Spleen (tissue), 11 donors: Measurements from ENCODE around the gene NUP88. TPM values are rescaled to one million over a fixed set of nuclear protein-coding genes. Genes with fewer than 3 reads are reported as not detected.

Experiments used
- DNase-seq: peaks from one replicate; pipeline ENCODE4 v3.0.0-alpha.2; 2020
- H3K27ac ChIP-seq, 8 donors: fragments of 200-600 bp; sonication (generic) in 7 of 8; 1 replicate in 4 of 8; 2 replicates in 4 of 8; pipeline versions ENCODE4 v1.5.0 to v1.8.0; 2016 to 2021; ENCODE audit warnings: inconsistent platforms in 4 of 8, mild to moderate bottlenecking in 4 of 8, moderate library complexity in 1 of 8
- H3K27me3 ChIP-seq, 7 donors: fragments of 200-600 bp; sonication (generic) in 6 of 7; replicated peaks in 1 of 7; 1 replicate in 4 of 7; 2 replicates in 3 of 7; pipeline versions ENCODE4 v1.5.0 to v1.8.0; 2016 to 2021; ENCODE audit warnings: inconsistent platforms in 3 of 7, mild to moderate bottlenecking in 1 of 7
- H3K36me3 ChIP-seq, 6 donors: fragments of 200-600 bp; sonication (generic) in 5 of 6; 1 replicate in 4 of 6; 2 replicates in 2 of 6; pipeline versions ENCODE4 v1.5.0 to v1.8.0; 2016 to 2021; ENCODE audit warnings: inconsistent platforms in 2 of 6
- H3K4me1 ChIP-seq, 6 donors: fragments of 200-600 bp; sonication (generic) in 5 of 6; 1 replicate in 3 of 6; 2 replicates in 3 of 6; pipeline versions ENCODE4 v1.5.0 to v1.8.0; 2016 to 2021; ENCODE audit warnings: inconsistent platforms in 3 of 6
- H3K4me3 ChIP-seq, 8 donors: fragments of 200-600 bp; sonication (generic) in 7 of 8; 1 replicate in 4 of 8; 2 replicates in 4 of 8; pipeline versions ENCODE4 v1.5.0 to v1.8.0; 2016 to 2021; ENCODE audit warnings: inconsistent platforms in 4 of 8, mild to moderate bottlenecking in 4 of 8, moderate library complexity in 2 of 8
- H3K9me3 ChIP-seq, 8 donors: fragments of 200-600 bp; sonication (generic) in 7 of 8; 1 replicate in 4 of 8; 2 replicates in 4 of 8; pipeline versions ENCODE4 v1.5.0 to v1.8.0; 2016 to 2021; ENCODE audit warnings: inconsistent platforms in 4 of 8
- POLR2A ChIP-seq, 3 donors: fragments of 450-650 bp; IDR thresholded peaks; one replicate each; pipeline ENCODE4 v1.5.1; 2017; ENCODE audit warnings: antibody characterized with exemption in 3 of 3, mild to moderate bottlenecking in 1 of 3
- POLR2AphosphoS5 ChIP-seq, 3 donors: sonication (generic); formaldehyde crosslinking; IDR thresholded peaks; one replicate each; pipeline ENCODE4 v1.5.1; 2017; ENCODE audit warnings: antibody characterized with exemption in 3 of 3
- WGBS, 5 donors: extraction: QIAGEN DNeasy Blood & Tissue Kit in 3 of 5; methylation state at CpG; one replicate each; pipeline versions ENCODE4 v1.1.5 to v1.1.7; 2013 to 2018; 5-methylcytosine and 5-hydroxymethylcytosine counted together
- intact Hi-C: fragments of 100-400 bp; cut with DNase I; formaldehyde crosslinking; loops from one replicate; pipeline ENCODE4 v1.15.0; 2023; ENCODE audit warnings: low total_unique reads
- polyA plus RNA-seq, 3 donors: library from polyadenylated mRNA; stranded (reverse); fragments of 200-250 nt; gene quantifications; one replicate each; pipeline ENCODE4 v1.2.1, GENCODE V29; 2013
- total RNA-seq, 7 donors: library from RNA; depleted of rRNA in 3 of 7; stranded (reverse); fragments of >200 nt in 3 of 7; fragmentation: NEBNext Ultra II Directional in 4 of 7; extraction: Animal tissue kit (Norgen Biotek cat#: 25700) in 4 of 7; gene quantifications; one replicate each; pipeline versions ENCODE4 v1.1.0 to v1.2.1, GENCODE V29; 2016 to 2021
- TF ChIP-seq, protein P1 (sequence below), 11 experiments: fragments of 200-600 bp in 7 of 11; fragments of 450-650 bp in 4 of 11; sonication (generic) in 4 of 11; IDR thresholded peaks in 8 of 11; conservative IDR thresholded peaks in 3 of 11; 1 replicate in 7 of 11; 2 replicates in 4 of 11; pipeline versions ENCODE4 v1.4.0 to v1.8.0; 2016 to 2021; ENCODE audit warnings: antibody characterized with exemption in 11 of 11, inconsistent platforms in 4 of 11, mild to moderate bottlenecking in 1 of 11
- donor health status: healthy with polysubstance abuse.
- donor health status: DM: no; HTN: no; CAD: no; lungs with moderate emphysema.
- donor health status: DM: no; HTN: no; CAD: no.
- donor health status: Bipolar disorder and iron deficiency.
- donor health status: healthy.
- donor health status: DM: no; HTN: no; CAD: no.
- donor health status: DM: yes; HTN: yes; CAD: no.

Gene NUP88
- total and polyA plus RNA-seq, 10 donors: 67.8 to 131 (median 94.0) TPM

DNA sequence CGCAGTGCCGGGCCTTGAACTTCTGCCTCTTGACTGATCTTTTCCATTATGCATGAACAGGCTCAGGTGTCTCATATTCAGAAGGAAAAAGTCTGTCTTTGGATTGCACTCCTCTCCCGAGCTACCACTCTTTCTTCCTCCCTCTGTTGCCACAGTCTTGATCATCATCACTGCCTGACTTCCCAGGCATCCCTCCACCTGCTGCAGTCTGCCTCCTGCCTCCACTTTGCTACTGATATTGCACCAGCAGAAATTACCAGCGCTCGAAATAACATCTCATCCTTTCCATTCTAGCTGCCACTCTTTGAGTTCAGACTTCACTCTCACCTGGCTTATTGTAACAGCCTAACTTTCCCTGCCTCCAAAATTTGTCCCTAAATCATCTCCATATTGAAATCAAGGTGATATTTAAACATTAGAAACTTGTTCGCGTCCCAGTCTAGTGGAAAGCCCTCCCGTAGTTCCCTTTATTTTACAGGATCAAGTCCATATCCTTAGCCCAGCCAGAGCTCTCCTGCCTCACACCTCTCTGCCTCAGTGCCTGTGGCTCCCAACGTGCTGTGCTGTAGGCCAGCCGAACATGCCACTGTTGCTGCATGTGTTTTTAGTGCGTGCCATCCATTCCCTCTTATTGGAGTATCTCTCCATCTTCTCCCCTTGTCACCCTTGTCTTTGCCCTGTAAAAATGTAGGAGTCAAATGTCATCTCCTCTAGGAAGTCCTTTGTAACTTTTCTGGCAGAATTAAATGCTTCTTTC lies 39.9 kb downstream of the NUP88 start:
- H3K36me3 ChIP-seq: peaks cover 8 to 100% (median 99%) of the 10 kb centered on the region in 6 donors
- H3K4me3 ChIP-seq: no peak overlapping the region
- no peaks in the 10 kb centered on the region for H3K27me3 ChIP-seq
- no peak for DNase-seq
- WGBS, 5 donors: 87 to 95% (median 92%) methylated on average over 11 of the region's 11 CpGs
- no peaks in the 10 kb centered on the region for H3K9me3 ChIP-seq
- H3K27ac ChIP-seq: no peak overlapping the region
- TF ChIP-seq POLR2A (IDR thresholded peaks at IDR 0.05) (no peak), POLR2AphosphoS5 (IDR thresholded peaks at IDR 0.05) (peak in 1 of 3 donors; percentile 39)
- intact Hi-C loops: no loop called here
- H3K4me1 ChIP-seq: no peaks in the 10 kb centered on the region

DNA sequence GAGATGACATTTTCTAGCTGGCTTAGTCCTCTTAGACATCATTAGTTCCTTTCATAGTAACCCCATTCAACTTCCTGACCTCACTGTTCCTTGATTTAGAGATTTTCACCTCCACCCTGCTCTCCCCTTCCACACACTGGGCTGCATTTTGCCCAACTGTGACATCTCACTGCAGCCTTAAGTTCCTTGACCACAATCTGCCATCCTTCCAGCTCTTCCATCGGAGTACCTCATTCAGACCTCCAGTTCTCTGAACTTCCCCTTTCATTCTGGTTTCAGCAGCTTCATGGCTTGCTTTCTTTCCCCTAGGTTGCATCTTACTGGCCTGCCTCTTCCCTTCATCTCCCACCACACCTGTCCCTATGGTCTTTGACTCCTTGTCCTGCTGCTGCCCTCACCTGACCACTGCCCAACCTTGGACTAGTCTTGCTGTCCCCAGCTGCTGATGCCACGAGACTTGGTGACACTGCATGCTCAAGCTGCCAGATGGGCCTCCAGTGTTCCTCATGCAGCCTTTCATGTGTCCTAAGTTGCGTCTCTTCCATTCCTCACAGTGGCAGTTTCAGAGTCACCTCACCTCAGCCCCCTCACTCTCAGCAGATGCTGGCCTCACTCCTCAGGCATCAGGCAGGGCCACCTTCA lies 40.8 kb downstream of the NUP88 start:
- TF ChIP-seq, protein P1, sequence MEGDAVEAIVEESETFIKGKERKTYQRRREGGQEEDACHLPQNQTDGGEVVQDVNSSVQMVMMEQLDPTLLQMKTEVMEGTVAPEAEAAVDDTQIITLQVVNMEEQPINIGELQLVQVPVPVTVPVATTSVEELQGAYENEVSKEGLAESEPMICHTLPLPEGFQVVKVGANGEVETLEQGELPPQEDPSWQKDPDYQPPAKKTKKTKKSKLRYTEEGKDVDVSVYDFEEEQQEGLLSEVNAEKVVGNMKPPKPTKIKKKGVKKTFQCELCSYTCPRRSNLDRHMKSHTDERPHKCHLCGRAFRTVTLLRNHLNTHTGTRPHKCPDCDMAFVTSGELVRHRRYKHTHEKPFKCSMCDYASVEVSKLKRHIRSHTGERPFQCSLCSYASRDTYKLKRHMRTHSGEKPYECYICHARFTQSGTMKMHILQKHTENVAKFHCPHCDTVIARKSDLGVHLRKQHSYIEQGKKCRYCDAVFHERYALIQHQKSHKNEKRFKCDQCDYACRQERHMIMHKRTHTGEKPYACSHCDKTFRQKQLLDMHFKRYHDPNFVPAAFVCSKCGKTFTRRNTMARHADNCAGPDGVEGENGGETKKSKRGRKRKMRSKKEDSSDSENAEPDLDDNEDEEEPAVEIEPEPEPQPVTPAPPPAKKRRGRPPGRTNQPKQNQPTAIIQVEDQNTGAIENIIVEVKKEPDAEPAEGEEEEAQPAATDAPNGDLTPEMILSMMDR (IDR thresholded peaks at IDR 0.05 in 8 of 11, conservative IDR thresholded peaks at IDR 0.05 in 3 of 11): no peak
- TF ChIP-seq POLR2AphosphoS5 (IDR thresholded peaks at IDR 0.05): peak in 2 of 3 donors; percentile 45 to 55
- TF ChIP-seq POLR2A (IDR thresholded peaks at IDR 0.05): no peak
- Histone ChIP-seq H3K36me3 (peaks cover 5 to 100% (median 99%) of the 10 kb centered on the region in 6 donors), H3K4me1 (no peaks in the 10 kb centered on the region), H3K27ac (no peak overlapping the region), H3K9me3 (no peaks in the 10 kb centered on the region), H3K4me3 (no peak overlapping the region), H3K27me3 (no peaks in the 10 kb centered on the region)
- 87 to 94% (median 91%) methylated on average over 3 of the region's 3 CpGs for WGBS, 5 donors
- intact Hi-C loops: no loop called here
- DNase-seq: no peak

DNA sequence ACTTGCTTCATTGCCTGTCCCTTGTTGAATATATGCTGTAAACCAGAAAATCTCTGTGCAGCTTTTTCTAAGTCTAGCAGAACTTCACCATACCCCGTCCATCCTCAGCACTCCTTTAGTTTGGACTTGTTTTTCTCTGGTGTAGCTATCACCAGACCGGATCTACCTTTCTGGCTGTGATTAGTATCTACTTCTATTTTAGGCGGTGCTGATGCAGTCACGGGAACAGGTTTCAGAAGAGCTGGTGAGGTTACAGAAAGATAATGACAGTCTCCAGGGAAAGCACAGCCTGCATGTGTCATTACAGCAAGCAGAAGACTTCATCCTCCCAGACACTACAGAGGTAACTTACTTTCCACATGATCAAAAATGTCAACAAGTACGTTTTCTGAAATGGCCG lies 46.4 kb downstream of the NUP88 start:
- H3K27ac ChIP-seq: no peak overlapping the region
- H3K36me3 ChIP-seq: peaks cover 1 to 100% (median 91%) of the 10 kb centered on the region in 6 donors
- TF ChIP-seq POLR2A (IDR thresholded peaks at IDR 0.05) (no peak), POLR2AphosphoS5 (IDR thresholded peaks at IDR 0.05) (no peak)
- TF ChIP-seq, protein P1 (IDR thresholded peaks at IDR 0.05 in 8 of 11, conservative IDR thresholded peaks at IDR 0.05 in 3 of 11): no peak
- no peak overlapping the region for H3K4me3 ChIP-seq
- H3K27me3 ChIP-seq: no peaks in the 10 kb centered on the region
- H3K9me3 ChIP-seq: no peaks in the 10 kb centered on the region
- no peak for DNase-seq
- intact Hi-C loops: no loop called here
- 83 to 91% (median 86%) methylated on average over 6 of the region's 6 CpGs for WGBS, 5 donors
- H3K4me1 ChIP-seq: no peaks in the 10 kb centered on the region

DNA sequence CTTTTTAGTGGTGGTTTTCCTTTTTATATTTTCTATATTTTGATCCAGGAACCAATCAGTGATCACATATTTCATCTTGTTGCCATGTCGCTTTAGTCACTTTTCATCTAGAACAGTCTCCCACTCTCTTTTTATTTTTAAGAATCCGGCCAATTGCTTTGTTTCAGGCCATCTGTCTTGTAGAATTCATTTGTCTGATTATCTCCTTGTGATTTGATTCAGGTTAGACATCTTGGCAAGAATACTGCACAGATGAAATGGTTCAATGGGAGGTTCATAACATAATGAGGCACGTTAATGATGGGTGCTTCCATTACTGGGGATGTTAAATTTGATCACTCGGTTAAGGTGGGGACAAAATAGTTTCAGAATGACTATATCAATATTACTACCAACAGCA lies 49.1 kb downstream of the NUP88 start:
- TF ChIP-seq, protein P1 (IDR thresholded peaks at IDR 0.05 in 8 of 11, conservative IDR thresholded peaks at IDR 0.05 in 3 of 11): no peak
- no peak for TF ChIP-seq POLR2AphosphoS5 (IDR thresholded peaks at IDR 0.05)
- TF ChIP-seq POLR2A (IDR thresholded peaks at IDR 0.05): no peak
- WGBS, 5 donors: 88 to 94% (median 89%) methylated on average over 4 of the region's 4 CpGs
- H3K27me3 ChIP-seq: no peaks in the 10 kb centered on the region
- H3K4me3 ChIP-seq: no peak overlapping the region
- intact Hi-C loops: no loop called here
- H3K27ac ChIP-seq: no peak overlapping the region
- DNase-seq: no peak
- H3K36me3 ChIP-seq: peaks cover 0 to 100% (median 89%) of the 10 kb centered on the region in 6 donors
- no peaks in the 10 kb centered on the region for H3K9me3 ChIP-seq
- H3K4me1 ChIP-seq: no peaks in the 10 kb centered on the region
